GM19238 (cell line): Measurements from ENCODE around the gene IGSF23.
"Not testable (repeated sequence)": the region's sequence is repeated elsewhere in the genome, so short reads cannot be mapped to it uniquely, and the experiment has no call there.

Experiments used
- DNase-seq: peaks from one replicate; pipeline ENCODE4 v3.0.0; 2011; ENCODE audit warnings: low spot score; ENCODE audit not compliant: insufficient read length

IGSF23 gene

GRCh38 chr19:44663996-44664395, 50.6 kb downstream of the IGSF23 start:
- no peak for DNase-seq

DNA sequence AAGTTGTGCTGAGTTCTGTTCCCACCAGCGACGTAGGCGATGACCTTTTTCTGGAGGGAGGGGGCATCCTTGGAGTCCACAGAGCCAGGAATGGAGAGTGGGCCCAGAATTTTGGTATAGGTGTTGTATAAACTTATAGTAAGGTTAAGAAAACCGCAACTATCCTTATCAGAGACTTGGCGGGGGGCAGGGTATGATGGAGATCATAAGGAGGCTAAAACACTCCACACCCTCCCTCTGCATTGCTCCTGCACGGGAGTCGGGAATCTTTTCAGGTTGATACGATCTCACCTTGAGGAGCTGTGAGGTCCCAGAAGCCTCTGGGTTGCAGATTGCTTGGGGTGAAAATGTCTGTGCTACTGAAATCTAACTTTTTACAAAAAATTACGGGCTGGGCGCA, 51.6 kb downstream of the IGSF23 start:
- no peak for DNase-seq

GRCh38 chr19:44666852-44667556, 53.6 kb downstream of the IGSF23 start:
- DNase-seq: no peak

- DNase-seq: no peak
Measured at GRCh38 chr19:44668985-44669764, 55.8 kb downstream of the IGSF23 start.

GRCh38 chr19:44670027-44670426, 56.7 kb downstream of the IGSF23 start:
- DNase-seq: not testable (repeated sequence)

DNA sequence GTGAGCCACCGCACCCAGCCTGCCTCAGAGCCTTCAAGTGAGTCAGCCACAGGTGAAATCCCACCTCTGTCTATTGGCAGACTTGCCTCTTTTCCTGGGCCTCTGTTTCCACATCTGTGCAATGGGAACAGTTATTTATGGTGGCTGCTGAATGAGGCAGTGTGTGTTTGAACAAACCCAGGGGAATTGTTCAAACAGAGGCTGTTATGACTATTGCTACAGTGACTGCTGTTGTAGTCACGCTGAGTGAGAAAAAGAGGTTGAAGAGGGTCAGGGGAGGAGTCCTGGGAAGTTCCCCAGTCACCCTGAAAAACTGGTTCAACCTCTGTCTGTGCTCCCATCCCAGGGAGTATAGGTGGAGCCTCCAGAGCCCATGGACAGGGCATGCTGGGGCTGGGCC, 58.0 kb downstream of the IGSF23 start, which contains the start of gene CEACAM19:
CEACAM19 (plus strand) TSS at position 83 of the 400 bp plus-strand sequence. CDS start 450 bp downstream, outside the sequence.
- DNase-seq: no peak

- no peak for DNase-seq
Measured at GRCh38 chr19:44672226-44672625, 58.9 kb downstream of the IGSF23 start.

DNA sequence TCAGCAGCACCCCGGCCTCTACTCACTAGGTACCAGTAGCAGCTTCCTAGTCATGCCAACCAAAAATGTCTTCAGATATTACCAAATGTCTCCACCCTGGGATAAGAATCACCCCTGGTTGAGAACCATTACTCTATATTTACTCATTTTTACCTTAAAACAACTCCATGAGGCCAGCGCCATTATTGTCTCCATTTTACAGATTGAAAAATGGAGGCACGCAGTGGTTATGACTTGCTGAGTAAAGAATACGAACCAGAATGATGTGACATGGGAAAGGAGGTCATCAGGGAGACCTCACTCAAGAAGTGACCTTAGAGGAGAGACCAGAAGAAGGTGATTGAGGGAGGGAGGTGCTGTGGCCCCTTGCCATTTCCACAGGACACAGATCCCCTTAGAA, 60.1 kb downstream of the IGSF23 start:
- no peak for DNase-seq

DNA sequence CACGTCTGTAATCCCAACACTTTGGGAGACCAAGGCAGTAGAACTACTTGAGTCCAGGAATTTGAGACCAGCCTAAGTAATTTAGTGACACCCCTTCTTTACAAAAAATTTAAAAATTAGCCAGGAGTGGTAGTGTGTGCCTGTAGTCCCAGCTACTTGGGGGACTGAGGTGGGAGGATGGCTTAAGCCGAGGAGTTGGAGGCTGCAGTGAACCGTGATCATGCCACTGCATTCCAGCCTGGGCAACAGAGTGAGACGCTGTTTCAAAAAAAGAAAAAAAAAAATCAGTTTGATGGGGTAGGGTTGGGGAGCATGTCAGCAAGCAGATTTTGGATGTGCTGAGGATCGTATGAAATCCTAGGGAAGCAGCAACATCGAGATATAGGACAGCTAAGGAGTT, 62.2 kb downstream of the IGSF23 start:
- no peak for DNase-seq

DNA sequence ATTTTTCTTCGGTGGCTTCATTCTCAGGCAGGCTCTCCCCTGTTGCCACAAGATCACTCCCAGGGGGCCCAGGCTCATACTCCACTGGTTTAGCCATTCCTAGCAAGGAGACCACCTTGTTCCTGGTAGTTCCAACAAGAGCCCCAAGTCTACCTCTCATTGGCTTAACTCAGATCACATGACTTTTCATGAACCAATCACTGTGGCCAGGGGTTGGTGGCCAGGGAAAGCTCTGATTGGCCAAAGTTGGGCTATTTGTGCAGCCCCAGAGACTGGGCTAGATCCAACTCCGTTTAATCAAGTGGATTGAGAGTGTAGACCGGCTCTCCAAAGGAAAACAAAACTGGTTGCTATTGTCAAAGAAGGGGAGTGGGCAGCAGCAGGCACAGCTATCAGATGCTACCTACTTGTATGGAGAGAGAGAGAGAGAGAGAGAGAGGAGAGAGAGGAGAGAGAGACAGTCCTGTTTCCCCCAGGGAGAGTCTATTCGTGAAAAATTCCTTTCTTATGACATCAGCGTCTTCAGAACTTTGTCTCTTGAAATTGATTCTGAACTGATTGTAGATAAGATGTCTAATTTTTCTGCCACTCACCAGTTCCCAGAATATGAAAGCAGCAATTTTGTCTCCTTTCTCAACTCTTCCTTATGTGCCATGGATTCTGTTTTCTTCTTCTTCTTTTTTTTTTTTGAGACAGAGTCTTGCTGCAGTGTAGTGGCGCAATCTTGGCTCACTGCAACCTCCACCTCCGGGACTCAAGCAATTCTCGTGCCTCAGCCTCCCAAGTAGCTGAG, 63.9 kb downstream of the IGSF23 start:
- no peak for DNase-seq

- no peak for DNase-seq
Measured at GRCh38 chr19:44680536-44680935, 67.2 kb downstream of the IGSF23 start.

DNA sequence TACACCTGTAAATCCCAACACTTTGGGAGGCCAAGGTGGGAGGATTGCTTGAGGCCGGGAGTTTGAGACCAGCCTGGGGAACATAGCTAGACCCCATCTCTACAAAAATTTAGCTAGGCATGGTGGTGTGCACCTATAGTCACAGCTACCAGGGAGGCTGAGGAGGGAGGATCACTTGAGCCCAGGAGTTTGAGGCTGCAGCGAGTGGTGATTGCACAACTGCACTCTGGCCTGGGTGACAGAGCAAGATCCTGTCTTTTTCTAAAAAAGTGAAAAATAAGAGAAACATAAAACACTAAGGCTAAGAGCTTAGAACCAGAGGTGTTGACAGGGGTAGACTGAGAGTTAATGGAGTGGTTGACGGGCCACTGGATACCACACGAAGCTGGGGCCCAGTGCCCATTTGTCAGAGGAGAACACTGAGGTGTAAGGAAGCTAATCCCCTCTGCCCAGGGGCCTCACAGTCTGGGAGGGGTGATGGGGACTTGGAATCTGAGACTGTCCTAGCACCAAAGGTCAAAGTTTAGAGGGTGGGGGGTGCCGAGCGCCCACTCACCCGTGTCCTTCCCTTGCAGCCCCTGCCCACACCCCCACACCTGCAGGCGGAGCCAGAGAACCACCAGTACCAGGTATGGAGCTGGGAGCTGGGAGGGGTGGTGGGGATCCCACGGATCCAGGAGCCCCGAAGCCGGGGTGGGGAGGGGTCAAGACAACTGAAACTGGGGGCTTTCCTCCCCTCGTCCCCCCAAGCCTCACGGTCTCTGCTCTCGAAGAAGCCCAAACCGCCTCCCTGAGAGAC, 68.8 kb downstream of the IGSF23 start:
- no peak for DNase-seq

DNA sequence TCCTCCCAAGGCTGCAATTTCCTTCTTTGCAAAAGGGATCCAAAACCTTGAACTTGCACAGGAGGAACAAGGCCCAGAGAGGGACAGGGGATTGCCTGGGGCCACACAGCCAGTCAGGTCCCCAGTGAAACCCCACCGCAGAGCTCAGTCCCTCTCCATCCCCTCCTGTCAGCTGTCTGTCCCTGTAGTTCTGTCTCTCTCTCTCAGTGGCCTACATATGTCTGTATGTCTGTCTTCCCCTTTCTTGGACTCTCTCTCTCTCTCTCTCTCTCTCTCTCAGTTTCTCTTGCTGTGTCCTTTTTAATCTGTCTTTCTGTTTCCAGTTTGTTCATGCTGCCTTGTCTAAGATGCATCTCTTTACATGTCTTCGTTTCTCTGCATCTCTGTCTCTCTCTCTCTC, 69.4 kb downstream of the IGSF23 start:
- DNase-seq: no peak

DNA sequence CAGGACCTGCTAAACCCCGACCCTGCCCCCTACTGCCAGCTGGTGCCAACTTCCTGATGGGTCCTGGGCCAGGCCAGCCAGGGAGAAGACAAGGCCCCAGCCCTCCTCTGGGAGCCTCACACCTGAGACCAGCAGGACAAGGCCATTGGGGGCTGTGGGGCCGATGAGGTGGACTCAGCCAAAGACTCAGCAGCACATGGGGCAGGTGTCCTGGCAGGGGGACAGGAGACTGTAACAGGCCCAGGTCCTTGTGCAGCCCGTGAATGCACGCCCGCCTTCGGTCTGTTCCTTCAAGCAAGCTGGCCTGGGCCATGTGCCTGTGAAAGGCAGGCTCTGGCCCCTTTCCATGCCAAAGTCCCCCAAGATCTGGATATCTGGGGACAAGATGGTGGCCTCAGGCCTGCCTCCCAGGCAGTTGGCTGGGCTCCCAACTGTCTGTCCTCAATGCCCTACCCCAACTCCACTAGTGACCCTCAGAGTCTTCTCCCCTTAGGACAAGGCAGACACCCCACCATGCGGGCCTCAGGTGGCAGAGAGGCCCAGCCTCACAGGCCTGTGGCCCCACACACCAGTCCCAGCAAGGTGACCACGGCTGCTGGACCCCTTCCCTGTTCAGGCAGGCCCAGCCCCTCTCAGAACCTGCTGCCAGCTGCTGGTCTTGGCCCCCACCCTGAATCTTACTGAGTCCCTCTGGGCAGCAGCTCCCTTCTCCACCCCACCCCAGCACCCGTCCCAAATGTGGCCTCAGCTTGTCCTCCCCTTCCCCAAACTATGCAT, 70.3 kb downstream of the IGSF23 start:
- DNase-seq: no peak

- DNase-seq: not testable (repeated sequence)
Measured at GRCh38 chr19:44684396-44684795, 71.0 kb downstream of the IGSF23 start.

- DNase-seq: no peak
Measured at GRCh38 chr19:44684892-44685863, 71.8 kb downstream of the IGSF23 start.

DNA sequence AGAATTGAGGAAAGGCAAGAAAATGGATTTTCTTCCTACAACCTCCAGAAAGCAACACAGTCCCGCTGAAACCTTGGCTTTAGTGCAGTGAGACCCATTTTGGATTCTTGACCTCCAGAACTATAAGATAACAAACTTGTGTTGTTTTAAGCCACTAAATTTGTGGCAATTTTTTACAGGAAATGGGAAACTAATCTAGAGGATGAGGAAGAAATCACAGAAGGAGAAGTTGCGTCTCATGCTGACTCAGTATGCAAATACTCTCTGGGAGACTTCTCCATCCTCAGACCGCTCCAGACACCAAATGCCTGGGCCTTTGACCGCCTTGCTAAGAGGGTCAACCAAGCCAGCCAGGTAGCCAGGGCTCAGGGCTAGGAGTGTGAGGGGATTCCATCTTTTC, 72.5 kb downstream of the IGSF23 start:
- DNase-seq: no peak
